Dedifferentiated amniotic fluid mesenchymal stem cell (primary cell): ENCODE results near the gene STOM.
"Not testable (repeated sequence)": the region's sequence is repeated elsewhere in the genome, so short reads cannot be mapped to it uniquely, and the experiment has no call there.

Experiments
- DNase-seq: peaks from one replicate; pipeline ENCODE4 v3.0.0-alpha.2; 2016; ENCODE audit errors: extremely low spot score

The STOM gene

GRCh38 chr9:121369595-121370265, at the start of gene STOM:
Gene STOM (minus strand): TSS chr9:121370250. CDS start chr9:121370187, 63 bp downstream.
- peak; percentile 79 for DNase-seq

- DNase-seq: no peak
Observed at GRCh38 chr9:121411993-121412392, 41.9 kb upstream of the STOM start.

- DNase-seq: no peak
Observed at GRCh38 chr9:121405899-121406298, 35.8 kb upstream of the STOM start.

- no peak for DNase-seq
Observed at GRCh38 chr9:121404906-121405305, 34.9 kb upstream of the STOM start.

GRCh38 chr9:121399883-121400607, 30.0 kb upstream of the STOM start:
- peak; percentile 92 for DNase-seq

- no peak for DNase-seq
Observed at GRCh38 chr9:121399126-121399882, 29.3 kb upstream of the STOM start.

GRCh38 chr9:121398374-121398773, 28.3 kb upstream of the STOM start:
- peak; percentile 92 for DNase-seq

GRCh38 chr9:121397277-121397676, 27.2 kb upstream of the STOM start:
- DNase-seq: not testable (repeated sequence)

GRCh38 chr9:121395558-121395957, 25.5 kb upstream of the STOM start:
- DNase-seq: no peak

GRCh38 chr9:121394292-121394691, 24.2 kb upstream of the STOM start:
- no peak for DNase-seq

- no peak for DNase-seq
Observed at GRCh38 chr9:121393318-121393717, 23.3 kb upstream of the STOM start.

GRCh38 chr9:121390372-121390771, 20.3 kb upstream of the STOM start:
- DNase-seq: no peak

GRCh38 chr9:121388140-121388905, 18.3 kb upstream of the STOM start:
- no peak for DNase-seq

- no peak for DNase-seq
Observed at GRCh38 chr9:121386442-121387175, 16.6 kb upstream of the STOM start.

GRCh38 chr9:121383715-121384114, 13.7 kb upstream of the STOM start:
- no peak for DNase-seq

GRCh38 chr9:121380846-121381245, 10.8 kb upstream of the STOM start:
- DNase-seq: no peak

GRCh38 chr9:121376214-121376830, 6.3 kb upstream of the STOM start:
- no peak for DNase-seq

GRCh38 chr9:121373011-121373729, 3.1 kb upstream of the STOM start:
- DNase-seq: peak; percentile 63

- DNase-seq: no peak
Observed at GRCh38 chr9:121372239-121373010, 2.4 kb upstream of the STOM start.
